OCI-LY3 (cell line): ENCODE data around the gene MAP2K1.

Experiments used
- CTCF ChIP-seq: fragments of 200-600, 300-600 bp; sonication (generic); IDR thresholded peaks from 2 replicates; pipeline ENCODE4 v1.5.1; 2014; ENCODE audit warnings: antibody characterized with exemption, low read length, low read depth
- EZH2phosphoT487 ChIP-seq: fragments of 200-600 bp; shearing (Covaris generic); IDR thresholded peaks from 2 replicates; pipeline ENCODE4 v1.6.1; 2018; ENCODE audit warnings: antibody characterized with exemption, mixed run types, low read depth

- no peak for TF ChIP-seq CTCF
- TF ChIP-seq EZH2phosphoT487: no peak
These were observed 8.2 kb downstream of the MAP2K1 start for GRCh38 chr15:66394915-66395314.
